NCI-H446 treated with DMSO at 0.1 percent for 48 hours (cell line): Measurements from ENCODE around the gene MFF.
"Not testable (repeated sequence)": the region's sequence is repeated elsewhere in the genome, so short reads cannot be mapped to it uniquely, and the experiment has no call there.

Experiments used
- DNase-seq: peaks from one replicate; lab custom pipeline; 2025; lab: John Stamatoyannopoulos, UW

The MFF gene

GRCh38 chr2:227335713-227336112 is 10.7 kb downstream of the MFF start:
- DNase-seq: no peak

DNA sequence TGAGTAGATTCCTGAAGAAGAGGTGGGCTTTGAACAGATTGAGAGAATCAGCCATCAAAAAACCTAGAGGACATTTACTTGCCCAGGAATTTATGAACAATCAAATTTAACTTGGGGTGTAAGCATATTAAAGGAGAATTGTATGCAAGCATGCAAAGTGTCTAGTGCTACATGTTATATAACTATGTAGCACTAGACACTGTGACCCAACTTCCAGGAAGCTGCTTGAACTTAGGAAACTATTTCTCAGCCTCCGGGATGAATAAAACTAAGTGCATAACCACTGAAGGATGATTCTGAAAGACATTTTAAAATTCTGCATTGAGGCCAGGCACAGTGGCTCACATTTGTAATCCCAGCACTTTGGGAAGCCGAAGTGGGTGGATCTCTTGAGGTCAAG is 12.4 kb downstream of the MFF start:
- no peak for DNase-seq

DNA sequence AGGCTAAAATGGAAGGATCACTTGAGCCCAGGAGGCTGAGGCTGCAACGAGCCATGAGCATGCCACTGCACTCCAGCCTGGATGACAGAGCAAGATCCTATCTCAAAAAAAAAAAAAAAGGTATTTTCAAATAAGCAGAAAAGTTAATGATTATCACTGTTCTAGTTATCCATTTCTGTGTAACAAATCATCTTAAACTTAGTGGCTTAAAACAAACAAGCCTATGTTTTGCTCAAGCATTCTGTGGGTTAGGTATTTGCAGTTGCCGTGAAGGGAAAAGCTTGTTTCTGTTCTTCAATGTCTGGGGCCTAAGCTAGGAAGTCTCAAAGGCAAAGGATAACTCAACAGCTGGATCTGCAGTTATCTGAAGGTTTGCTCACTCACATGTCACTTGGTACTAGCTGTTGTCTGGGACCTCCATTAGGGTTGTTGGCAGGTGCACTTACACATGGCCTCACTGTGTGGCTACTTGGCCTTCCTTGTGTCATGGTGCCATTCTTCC is 14.1 kb downstream of the MFF start:
- DNase-seq: no peak

GRCh38 chr2:227340106-227340505 is 15.1 kb downstream of the MFF start:
- no peak for DNase-seq

DNA sequence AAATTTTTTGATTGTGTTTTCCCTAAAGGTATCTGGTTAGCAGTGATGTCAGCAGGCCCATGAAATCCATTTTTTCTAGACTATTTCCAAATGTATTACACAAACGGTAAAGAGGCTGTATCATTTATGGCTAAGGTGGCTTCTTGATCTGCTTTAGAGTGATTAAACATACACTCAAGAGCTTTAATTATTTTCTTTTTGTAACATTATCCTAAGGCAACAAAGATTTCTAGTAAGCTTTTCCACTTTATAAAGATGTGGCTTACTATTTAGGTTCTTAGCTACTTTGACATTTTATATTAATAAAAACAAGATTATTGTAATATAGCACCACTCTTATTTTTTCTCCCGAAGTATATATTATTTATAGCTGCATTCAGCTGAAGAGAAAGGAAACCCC is 16.5 kb downstream of the MFF start:
- DNase-seq: no peak

DNA sequence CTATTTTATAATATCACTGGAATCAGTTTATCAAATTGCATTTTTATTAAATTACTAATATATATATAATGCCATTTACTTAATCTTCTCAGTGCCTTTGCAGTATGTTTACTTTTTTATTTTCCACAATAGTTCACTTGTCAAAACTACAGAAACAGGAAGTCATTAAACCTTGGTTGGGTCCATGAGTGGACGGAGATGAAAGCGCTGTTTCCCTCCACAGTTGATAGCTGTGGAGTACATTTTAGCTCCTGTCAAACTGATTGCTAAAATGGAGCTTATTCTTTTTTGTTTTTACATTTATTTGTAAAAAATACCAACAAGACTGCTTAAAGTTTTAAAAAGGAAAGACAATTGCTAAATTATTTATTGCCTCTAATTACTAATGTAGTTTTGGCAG is 19.2 kb downstream of the MFF start:
- DNase-seq: no peak

- DNase-seq: no peak
These were observed 22.1 kb downstream of the MFF start for GRCh38 chr2:227347117-227347516.

DNA sequence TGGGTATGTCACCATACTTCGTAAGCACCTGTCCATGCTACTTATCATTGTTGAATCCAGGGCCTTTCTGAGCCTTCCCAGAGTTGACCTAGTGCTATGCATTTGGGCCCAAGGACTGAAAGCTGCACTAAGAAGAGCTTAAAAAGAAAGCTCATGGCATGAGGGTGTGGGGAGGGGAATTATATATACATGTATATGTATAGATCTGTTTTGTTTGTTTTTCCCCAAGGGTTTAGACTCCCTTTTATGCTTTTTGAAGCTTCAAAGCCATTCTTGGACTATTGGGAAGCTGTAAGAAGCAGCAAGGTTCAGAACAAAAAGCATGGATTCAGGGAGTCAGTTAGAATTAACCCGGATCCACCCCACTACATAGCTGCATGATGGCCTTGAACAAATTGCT is 23.3 kb downstream of the MFF start:
- no peak for DNase-seq

GRCh38 chr2:227349989-227350612 is 25.1 kb downstream of the MFF start:
- no peak for DNase-seq

DNA sequence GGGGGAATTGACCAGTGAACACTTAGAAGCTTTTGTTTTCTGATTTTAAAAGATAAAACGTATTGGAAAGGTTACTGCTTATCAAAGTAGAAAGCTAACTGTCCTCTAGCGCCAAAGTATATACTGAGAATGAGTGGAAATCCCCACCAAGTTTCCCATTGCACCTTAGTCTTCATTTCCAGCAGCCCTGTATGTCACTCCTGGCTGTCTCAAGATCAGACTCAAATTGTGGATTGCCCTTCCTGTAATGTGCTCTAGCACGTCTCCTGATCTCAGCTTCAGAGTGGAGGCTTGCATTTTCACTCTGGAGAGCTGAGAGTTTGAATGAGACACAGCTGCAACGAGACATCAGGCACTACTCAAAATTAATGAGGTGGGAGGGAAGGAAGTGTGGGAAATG is 26.6 kb downstream of the MFF start:
- DNase-seq: no peak

GRCh38 chr2:227360351-227360750 is 35.3 kb downstream of the MFF start:
- no peak for DNase-seq

- DNase-seq: no peak
These were observed 38.7 kb downstream of the MFF start for GRCh38 chr2:227363756-227364155.

DNA sequence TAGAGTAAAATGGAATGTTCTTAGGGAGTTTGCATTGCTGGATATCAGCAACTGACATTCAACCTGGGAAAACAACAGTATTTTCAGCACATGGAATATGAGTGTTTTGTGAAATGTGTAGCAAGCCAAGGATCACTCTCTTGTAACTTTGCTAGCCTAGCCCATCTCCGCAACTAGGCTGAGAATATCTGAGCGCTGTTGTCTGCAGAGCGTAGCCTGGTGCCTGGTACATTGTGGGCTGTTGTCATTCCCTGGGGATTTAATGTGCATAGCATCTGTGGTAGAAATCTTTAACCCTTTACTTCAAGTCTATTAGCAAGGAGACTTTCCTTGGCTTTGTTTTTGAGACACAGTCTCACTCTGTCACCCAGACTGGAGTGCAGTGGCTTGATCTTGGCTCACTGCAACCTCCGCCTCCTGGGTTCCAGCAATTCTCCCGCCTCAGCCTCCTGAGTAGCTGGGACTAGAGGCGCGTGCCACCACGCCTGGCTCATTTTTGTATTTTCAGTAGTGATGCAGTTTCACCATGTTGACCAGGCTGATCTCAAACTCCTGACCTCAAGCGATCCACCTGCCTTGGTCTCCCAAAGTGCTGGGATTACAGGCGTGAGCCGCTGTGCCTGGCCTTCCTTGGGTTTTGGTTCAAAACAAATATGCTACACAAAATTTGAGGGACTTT is 39.7 kb downstream of the MFF start:
- not testable (repeated sequence) for DNase-seq

- no peak for DNase-seq
These were observed 40.8 kb downstream of the MFF start for GRCh38 chr2:227365833-227366232.

DNA sequence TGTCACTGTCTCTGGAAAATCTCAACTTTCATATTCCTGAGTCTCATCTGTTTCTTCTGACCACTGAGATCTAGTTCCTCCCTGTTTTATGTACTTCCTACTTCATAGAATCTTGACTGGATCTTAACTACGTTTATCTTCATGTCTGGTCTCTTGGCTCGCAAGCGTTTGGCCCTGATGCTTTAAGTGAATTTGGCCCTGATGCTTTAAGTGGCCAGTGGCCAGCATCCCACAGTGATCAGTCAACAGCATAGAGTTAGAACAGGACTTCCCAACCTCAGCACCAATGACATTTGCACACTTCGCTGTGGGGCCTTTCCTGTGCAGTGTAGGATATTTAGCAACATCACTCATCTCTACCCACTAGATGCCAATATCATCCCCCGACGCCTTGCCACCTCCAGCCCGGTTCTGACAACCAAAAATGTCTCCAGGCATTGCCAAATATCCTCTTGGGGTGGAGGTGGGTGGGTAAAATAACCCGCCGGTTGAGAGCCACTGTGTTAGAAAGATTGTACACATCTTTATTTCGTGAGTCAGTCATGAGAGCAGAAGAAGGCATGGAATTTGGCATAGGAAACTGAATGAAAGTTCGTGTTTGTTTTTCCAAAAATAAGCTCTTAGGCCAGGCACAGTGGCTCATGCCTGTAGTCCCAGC is 41.8 kb downstream of the MFF start:
- peak; percentile 69 for DNase-seq

GRCh38 chr2:227367427-227367795 is 42.4 kb downstream of the MFF start:
- no peak for DNase-seq

DNA sequence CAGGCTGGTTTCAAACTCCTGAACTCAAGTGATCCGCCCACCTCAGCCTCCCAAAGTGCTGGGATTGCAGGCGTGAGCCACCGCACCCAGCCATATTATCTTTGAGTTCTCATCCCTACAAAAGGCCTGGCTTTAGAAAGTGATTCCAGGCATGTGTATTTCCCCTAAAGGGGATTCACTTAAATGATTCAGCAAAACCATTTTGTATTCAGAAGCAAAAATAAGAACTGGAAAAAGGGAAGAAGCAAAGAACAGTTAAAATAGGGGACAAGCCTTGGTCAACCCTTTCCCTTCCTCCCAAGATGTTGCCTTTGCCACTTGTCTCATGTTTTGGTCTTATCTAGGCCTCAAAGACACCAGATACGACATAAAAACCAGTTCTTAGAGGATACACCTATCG is 43.5 kb downstream of the MFF start:
- no peak for DNase-seq

DNA sequence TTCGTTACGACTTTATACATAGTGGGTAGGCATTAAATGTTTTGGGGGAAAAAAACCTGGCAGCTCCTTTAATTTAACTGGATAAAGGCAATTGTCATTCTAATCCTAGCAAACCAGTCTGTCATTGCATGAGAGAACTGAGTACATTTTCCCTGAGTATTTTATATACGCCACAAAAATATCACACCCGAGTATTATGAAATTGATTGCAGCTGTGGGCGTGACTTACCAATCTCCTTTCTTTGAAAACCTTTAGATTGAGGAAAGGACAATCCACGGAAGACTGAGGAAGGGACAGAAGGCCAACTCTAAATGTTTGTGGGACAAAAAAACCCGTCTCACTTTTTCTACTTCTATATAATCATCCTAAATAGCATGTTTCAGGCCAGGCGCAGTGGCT is 45.0 kb downstream of the MFF start:
- DNase-seq: no peak

DNA sequence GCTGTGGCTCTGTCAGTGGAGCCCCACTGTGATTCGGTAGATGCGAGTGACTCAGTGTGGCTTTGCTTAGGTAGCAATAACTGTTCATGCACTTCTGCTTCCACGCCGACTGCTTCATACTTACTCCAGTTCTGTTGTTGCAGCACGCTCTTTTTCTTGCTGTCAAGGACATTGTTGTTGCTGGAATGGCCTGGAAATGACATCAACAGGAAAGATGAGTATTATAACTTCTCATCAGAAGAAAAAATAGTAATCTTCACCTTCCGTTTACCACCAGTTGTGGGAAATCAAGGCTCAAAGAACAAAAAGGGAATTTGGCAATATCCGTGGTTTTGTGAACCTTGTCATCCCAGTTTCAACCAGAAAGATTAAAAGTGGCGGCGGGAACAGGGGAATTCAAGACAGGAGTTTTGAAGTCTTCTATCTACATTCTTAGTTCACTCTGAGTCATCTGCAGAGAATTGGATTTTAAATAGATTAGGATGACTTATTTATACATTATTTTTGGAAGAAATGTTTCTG is 45.8 kb downstream of the MFF start:
- no peak for DNase-seq

DNA sequence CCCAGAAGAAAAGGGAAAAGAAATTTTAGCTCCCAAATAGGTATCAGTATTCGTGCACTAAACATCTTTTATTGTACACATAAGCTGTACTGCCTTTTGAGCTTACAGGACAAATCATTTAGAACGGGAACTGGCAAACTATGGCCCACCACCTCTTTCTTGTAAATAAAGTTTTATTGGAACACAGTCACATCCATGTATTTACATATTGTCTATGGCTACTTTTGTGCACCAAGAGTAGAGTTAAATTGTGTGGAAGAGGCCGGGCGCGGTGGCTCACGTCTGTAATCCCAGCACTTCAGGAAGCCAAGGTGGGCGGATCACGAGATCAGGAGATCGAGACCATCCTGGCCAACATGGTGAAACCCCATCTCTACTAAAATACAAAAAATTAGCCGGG is 48.3 kb downstream of the MFF start:
- DNase-seq: no peak

- no peak for DNase-seq
These were observed 49.1 kb downstream of the MFF start for GRCh38 chr2:227374158-227374557.

DNA sequence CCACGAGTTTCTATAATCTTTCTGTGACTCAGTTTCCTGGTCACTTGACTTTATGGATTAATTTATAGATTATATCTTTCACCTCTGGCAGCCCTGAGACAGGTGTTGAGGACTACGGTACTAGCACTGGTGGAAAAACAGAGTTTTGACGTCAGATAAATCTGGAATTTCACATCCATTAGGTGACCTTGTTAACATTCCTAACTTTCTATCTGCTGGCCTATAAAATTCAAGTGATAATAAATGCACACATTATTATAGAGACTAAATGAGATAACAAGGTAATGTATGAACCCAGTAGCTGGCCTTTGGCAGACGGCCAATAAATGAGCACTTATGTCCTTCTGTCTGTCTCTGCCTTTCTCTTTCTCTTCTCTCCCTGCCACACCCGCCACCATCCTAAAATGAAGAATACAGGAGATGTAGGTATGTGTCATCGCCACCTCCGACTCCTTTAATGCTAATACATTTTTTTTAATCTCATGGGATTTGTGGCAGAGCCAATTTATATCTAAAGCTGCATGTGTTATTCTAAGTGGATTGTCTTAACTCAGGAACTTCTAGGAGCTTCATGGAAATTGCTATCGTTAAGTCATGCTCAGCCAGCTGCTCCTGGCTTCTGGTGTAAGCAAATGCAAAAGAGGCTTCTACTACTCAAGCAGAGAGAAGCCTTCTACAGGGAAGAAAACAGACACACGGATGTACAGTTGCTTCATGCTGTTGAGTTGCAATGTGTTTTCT is 51.8 kb downstream of the MFF start:
- DNase-seq: no peak
